Activated CD4-positive, alpha-beta T cell treated with anti-CD3 and anti-CD28 coated beads, Interleukin-2, Interleukin-6, amounts not matched to agents 100 ng/mL and 50 ng/mL, durations not matched to agents 16 hours and 8 hours (primary cell): ENCODE results near the gene HLA-DOA.

ENCODE experiments used
- DNase-seq: peaks from one replicate; pipeline ENCODE4 v3.0.0-alpha.2; 2020

Gene HLA-DOA

GRCh38 chr6:32962213-32962826 is 47.1 kb downstream of the HLA-DOA start:
- DNase-seq, result no peak

- no peak for DNase-seq
Measured at GRCh38 chr6:32960563-32960962, 48.8 kb downstream of the HLA-DOA start.

- DNase-seq, result no peak
Measured at GRCh38 chr6:32956176-32956575, 53.2 kb downstream of the HLA-DOA start.

- DNase-seq, result peak; percentile 56
Measured at GRCh38 chr6:32954986-32955802, 54.2 kb downstream of the HLA-DOA start.

- no peak for DNase-seq
Measured at GRCh38 chr6:32954267-32954666, 55.1 kb downstream of the HLA-DOA start.
